GM11168 (cell line): Measurements from ENCODE around the gene GJA3.

Experiments
- in situ Hi-C: fragments of 300-500 bp; cut with MboI; formaldehyde crosslinking; loops from one replicate; pipeline ENCODE4 v1.12.0; 2022; ENCODE audit warnings: low sequenced_read_pairs; ENCODE audit not compliant: unreplicated experiment

GJA3 gene

DNA sequence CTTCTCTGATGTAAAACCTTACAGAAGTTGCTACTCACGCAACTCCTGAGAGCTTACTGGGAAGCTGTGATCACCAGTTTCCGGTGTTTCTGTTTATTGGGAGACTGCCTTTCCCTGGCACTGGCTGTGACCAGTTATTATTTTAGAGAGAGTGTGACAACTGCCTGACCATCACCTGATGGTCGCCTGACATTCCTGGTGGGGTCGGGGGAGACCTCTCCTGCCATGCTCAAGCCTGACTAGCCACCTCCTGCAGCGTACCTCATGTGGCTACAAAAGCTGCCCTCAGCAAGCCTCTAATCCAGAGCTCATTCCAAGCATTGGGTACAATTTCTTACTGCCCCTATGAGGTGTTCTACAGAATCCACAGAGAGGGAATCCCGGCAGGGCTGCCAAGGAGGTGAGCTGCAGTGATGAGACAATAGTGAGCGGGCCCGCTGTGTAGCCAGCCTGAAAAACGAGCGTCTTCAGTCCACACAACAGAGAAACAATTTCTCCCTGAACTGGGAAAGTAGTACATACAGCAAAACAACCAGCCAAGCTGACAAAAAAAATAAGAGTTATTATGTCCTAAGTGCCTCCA is 28.7 kb downstream of the GJA3 start:
- in situ Hi-C loops: no loop called here

DNA sequence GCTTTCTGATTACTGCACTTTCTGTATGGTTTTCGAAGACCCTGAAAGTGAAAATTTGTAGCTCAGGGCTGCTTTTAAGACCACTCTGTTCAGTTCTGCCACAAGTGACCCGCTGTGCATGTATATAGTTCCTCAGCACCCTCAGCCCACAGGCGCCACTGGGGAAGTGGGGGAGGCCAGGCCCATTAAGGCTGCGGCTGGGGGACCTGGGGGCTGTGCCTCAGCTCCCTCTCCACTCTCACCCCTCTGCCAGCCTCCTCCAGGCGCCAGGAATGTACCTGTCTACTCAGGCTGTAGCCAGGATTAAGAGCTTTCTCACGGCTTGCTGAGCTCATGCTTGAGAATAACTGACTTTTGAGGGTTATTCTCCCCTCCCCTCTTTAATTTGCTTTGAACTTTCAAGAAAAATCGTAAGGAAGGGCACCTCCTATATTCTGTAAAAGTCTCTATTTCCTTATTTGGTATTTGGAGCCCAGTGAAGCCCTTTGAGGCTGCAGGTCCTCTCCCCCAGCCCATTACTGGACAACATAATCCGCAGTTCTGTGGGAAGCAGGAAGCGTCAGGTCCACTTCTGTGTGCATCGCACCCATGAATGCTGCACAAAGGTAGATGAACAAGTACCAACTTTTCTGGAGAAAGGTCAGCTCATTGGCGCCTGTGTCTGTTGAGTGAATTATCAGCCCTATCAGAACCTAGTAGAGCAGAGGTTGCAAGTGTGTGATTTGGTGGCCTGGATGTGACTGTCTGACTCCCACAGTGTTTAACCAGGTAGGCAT is 29.6 kb downstream of the GJA3 start:
- in situ Hi-C loops: no loop called here

DNA sequence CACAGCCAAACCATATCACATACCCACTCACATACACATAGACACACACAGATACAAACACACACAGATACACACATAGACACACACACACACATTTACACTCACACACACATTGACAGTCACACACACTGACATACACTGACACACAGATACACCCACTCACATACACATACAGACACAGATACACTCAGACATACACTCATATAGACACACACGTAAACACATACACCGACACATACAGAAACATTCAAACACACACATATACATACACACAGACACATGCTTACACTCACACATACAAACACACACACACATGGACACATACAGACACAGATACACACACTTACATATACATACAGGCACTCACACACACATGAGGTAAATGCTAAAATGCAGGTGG is 30.2 kb downstream of the GJA3 start:
- in situ Hi-C loops: no loop called here

DNA sequence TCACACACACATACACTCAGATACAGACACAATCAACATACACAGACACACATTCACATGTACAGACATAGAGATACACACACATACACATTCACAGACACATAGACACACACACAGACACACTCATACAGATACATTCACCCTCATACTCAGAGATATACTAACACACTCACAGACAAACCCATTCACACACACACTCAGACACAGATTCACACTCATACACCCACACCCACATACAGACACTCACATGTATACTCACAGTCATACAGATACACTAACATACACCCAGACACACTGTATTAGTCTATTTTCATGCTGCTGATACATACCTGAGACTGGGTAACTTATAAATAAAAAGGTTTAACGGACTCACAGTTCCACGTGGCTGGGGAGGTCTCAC is 30.8 kb downstream of the GJA3 start:
- in situ Hi-C loops: no loop called here

DNA sequence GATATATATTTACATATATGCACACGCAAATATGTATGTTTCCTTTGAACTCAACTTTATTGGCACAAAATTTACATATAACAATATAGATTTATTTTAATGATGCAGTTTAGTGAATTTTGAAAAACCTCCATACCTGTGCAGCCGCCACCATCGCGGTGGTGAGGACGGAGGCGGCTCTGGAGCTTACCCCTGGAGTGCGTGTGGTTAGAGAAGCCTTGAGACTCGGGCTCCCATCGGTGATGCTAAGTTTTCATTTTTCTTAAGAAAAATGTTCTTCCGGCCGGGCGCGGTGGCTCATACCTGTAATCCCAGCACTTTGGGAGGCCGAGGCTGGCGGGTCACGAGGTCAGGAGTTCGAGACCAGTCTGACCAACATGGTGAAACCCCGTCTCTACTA is 31.8 kb downstream of the GJA3 start:
- in situ Hi-C loops: no loop called here

DNA sequence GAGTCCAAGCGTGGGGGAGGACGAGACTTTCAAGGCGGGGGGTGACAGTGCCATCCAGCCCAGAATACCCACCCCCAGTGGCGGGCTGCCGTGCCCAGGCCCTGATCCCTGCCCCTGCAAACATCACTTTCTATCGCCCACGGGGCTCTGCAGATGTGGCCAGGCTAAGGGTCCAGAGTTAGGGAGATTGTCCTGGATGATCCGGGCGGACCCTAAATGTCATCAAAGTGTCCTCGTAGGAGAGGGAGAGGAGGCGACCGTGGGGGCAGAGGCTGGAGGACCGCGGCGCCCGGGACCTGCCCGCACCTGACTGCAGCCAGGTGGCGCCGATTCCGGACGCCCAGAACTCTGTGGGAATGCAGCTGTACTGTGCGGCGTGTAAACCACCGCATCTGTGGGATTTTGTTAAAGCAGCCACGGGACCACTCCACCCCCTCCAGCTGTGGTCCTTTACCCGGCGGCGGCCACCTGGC is 32.4 kb downstream of the GJA3 start:
- in situ Hi-C loops: no loop called here

DNA sequence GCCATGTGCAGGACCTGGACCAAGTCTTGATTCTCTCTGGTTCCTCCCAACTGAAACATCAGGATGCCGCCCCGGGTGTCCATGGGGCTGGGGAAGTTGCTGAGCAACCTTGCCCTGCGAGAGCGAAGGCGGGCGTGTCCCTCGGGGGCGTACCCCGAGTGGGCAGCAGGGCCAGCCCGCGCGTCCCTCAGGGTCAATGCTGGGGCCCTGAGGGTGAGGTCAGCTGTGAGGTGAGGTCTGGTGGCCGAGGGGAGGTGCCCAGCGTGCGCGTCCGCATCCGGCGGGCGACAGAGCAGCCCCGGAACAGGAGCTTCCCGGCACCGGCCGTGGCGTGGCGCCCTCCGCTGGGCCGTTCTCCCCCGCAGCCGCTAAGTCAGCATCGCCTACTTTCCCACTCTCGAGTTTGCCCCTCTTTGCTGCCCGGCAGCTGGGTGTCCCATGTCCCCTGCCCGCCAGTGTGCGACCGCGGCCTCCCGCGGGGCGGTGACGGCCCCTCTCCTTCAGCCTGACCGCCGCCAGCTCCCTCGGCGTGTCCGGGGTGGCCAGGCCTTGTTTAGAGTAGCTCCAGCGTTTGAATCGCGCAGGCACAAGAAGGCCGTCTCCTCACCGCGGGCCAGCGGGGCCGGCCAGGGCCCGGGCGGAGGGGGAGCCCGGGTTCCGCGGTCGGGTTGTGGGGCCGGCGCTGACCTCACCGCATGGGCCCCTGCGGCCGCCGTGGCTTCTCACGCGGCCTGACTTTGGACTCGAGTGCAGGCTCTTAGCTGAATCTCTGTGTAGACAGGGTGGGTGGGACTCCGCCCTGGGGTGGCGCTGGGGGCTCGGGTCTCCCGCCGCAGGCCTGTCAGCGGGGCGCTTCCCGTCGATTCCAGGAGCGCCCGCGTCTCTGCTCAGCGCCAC is 33.0 kb downstream of the GJA3 start:
- in situ Hi-C loops: no loop called here

DNA sequence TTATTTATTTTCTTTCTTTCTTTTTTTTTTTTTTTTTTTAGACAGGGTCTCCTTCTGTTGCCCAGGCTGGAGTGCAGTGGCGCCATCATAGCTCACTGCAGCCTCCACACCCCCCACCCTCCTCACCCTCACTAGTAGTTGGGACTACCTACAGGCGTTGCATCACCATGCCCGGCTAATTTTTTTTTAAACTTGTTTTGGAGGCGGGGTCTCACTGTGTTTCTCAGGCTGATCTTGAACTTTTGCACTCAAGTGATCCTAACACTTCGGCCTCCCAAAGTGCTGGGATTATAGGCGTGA is 33.6 kb downstream of the GJA3 start:
- in situ Hi-C loops: no loop called here

DNA sequence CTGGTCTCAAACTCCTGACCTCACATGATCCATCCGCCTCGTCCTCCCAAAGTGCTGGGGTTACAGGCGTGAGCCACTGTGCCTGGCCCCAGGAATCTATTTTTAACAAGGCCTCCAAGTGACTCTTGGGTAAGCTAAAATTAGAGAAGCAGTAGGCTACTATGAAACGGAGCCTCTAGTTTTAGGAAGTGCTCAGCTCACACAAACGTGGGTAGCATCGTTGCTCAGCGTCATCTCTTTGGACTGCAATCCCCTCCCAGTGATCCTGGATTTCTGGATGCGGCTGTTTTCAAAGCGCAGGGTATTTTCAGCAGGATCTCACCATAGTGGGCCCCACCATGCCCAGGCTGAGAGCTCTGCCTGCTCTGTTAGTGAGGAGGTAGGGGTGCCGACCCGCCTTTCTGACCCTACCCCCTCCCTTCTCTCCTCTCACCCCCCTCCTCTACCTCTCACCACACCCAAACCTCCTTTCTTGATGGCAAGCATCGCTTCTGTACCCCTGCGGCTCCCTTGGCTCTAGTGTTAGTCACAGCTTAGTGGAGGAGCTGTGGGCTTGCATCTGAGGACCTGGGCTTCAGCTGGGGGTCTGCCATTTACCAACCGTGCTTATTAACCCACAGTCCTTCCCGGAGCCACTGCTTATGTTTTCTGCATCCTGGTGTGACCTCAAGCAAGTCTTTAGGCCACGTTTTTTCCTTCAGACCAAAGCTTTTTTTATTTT is 34.2 kb downstream of the GJA3 start:
- in situ Hi-C loops: no loop called here

DNA sequence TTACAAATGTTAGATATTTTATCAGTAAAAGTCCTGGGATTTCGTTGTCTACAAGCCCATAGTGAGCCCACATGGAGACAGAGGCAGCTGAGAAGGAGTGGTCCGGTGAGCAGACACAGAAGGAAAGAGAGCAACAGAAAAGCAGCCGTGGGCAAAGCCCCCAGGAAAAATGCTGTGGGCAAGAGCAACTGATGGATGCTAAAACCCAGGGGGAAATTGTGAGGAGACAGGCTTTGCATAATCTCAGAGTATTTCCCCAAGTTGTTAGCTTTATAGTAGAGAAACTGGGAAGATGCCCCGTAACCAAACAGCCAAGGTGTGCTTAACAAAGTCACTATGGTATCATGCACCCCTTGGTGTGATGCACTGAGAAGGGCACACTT is 35.1 kb downstream of the GJA3 start:
- in situ Hi-C loops: no loop called here

DNA sequence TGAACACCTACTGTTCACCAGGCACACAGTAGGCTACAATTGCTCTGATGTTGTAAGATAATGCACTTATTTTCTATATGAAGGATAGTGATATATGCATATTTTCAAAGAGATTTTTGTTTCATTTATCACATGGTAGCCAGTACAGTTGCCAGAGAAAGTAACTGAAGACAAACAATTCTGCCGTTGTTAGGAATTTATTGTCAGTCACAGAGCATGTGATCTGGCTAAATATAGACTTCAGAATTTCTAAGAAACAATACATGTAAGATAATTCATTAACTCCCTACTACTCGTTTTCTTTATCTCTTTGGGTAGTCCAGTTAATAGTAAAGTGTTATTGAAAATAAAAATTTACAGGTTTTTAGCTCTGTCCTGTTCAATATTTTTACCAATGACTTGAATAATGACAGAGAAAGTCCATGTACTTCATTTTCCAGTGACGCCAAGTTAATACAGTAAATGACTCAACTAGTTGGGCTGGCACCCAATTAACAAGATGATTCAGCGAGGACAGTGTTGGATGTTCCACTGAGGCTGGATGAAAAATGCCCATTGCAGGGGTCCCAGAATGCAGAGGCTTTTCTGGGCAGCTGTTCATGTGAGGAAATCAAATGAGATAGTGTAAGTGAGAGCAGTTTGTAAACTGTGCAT is 35.6 kb downstream of the GJA3 start:
- in situ Hi-C loops: no loop called here

DNA sequence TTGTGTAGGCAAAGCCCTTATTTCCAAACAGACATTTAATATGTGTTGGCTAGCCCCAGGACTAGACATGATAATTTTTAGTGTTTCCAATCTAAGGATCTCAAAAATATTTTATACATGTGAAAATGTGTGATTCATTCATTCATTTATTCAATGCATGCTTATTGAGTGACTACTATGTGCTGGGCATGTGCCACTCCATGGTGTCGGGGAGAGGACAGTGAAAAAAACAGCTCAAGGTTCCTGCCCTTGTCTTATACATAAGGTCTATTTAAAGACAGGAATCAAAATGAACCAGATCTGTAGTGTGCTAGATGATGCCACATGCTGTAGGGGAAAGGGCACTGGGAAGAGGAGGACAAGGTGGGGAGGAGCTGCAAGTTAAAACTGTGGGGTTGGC is 36.5 kb downstream of the GJA3 start:
- in situ Hi-C loops: no loop called here

DNA sequence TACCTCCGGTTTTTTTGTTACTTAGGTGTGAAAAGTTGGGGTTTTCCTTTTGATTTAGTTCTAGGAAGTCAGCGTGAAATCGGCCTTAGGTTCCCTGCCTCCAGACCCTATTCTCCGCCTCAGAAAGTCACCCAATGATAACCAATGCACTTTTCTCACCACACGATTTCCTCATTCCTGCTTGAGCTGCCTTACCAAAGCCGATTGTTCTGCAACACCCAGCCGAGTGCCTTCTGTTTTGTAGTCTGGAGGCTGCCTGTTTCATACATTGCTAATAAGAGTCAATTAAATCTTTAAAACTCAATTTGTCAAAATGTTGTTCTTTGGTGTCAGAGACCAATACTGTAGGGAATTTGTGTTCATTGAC is 39.7 kb downstream of the GJA3 start:
- in situ Hi-C loops: no loop called here

DNA sequence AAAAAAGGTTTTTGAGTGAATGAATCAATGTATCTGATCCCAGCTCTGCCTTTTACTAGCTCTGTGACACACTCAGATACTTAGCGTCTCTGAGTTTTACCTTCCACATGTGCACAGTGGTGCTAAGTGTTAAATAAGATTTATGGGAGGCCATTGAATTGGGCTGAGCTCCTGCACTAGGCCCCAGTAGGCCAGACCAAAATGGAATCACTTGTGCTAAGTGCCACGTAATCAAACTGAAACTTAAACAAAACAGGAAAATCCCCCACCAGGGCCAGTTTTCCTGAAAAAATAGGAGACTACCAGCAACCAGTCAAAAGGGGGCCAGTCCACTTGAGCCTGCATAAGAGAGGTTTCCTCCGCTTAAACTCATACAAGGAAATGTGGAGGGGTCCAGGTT is 40.9 kb downstream of the GJA3 start:
- in situ Hi-C loops: no loop called here

DNA sequence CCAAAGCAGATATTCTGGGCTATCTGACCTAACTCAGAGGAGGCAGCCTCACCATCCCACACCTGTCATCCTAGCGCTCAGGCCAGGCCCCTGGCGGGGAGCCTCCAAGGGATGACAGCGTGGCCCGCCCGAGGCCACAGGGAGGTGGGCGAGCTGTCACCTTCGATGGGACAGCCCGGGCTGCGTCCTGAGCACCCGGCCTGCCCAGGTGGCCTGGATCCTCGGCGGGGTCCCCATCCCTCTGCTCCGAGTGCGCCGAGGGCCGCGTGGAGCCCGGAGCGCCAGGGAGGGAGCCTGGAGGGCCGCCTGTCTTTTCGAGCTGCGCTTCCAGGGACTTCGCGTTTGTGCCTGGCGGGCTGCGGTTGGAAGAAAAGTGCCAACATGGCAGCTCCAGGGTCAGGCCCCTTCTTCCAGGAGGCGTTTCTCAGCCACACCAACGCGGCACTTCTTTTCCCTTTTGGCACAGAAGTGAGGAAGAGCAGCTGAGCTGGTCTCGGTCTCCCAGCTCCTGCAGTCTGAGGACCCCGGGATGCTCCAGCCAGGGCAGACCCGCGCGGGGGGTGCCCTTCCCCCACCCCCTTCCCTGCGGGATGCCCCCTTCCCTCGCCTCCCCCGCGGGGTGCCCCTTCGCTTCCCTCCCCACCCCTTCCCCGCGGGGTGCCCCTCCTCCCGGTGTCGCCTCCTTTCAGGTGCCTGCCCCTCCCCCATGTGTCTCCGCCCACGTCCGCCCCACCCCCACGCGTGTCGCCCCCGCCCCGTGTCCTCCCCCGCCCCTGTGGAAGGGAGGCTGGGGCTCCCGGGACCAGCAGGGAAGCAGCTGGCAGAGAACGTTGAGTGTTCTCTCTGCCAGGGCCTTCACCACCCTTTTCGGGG is 42.3 kb downstream of the GJA3 start:
- in situ Hi-C loops: no loop called here

DNA sequence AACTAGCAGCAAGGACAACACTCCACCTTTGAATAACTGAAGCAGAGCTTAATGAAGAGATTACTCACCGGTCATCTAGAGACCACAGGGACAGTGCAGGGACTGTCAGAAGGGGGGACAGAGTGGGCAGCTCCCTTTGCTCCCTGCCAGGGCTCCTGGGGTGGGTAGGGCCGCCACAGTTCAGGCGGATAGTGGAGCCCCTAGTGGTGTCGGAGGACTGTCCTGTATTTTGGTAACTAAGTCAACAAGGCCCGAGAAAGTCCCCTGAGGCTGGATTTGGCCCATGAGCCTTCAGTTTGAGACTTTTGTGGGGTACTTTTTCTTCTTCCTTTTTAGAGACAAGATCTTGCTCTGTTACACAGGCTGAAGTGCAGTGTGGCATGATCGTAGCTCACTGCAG is 44.6 kb downstream of the GJA3 start:
- in situ Hi-C loops: no loop called here

DNA sequence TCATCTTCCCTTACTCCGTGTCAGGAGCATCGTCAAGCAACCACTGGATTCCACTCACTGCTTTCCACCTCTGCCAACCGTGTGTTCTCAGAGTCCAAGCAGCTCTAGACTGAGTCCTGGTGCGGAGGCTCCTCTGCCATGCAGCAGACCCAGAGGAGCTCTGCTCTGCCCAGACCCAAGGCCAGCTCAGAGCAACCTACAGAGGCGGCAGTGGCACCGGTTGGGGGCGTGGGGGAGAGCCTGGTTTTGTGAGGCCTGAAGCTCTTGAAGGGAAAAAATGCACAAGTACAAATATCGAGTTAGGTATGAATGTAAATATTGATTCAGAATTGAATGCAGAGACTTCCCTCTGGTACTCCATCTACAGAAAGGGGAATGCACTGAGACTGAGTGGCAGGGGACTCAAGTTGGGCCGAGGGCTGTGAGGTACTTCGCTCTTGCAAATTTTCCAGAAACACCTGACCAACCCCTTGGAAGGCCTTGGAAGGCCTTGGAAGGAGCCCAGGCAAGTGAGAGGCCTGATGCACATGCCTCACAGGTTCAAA is 46.7 kb downstream of the GJA3 start:
- in situ Hi-C loops: no loop called here

DNA sequence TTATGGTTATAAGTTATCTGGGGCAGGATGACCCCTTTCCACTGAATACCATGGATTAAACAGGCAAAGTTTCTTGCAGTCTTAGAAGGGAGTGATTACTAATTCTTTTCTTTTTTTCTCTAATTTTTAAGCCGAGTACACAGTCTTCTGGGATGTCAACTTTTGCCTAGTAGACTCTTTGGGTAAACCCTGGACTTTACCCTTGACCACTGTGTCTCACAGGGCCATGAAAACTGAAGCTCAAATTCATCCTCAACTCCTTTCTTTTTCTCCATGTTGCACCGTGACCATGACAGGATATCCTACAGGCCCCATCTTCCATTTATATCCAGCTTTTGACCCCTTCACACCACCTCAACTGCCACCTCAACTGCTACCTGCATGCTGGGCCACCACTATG is 51.8 kb downstream of the GJA3 start:
- in situ Hi-C loops: no loop called here

DNA sequence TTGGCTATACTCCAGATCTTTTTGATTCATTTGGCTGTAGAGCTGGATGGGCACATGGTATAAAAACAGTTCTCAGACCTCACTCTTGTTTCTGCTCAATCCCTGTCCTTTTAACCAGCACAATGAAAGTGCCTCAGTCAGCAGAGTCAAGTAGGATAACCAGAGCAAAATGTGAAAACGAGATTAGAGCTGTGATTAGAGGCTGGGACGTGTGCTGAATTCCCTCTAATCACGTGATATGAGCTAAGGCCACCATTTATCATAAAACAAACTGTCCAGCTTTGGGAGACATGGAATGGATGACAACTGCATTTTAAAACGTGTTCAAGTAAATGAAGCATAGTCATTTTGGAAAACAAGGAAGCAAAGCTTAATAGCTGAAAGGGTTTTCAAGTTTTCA is 54.1 kb downstream of the GJA3 start:
- in situ Hi-C loops: no loop called here
